ENCODE results near the gene P2RX1.

P2RX1 gene

DNA sequence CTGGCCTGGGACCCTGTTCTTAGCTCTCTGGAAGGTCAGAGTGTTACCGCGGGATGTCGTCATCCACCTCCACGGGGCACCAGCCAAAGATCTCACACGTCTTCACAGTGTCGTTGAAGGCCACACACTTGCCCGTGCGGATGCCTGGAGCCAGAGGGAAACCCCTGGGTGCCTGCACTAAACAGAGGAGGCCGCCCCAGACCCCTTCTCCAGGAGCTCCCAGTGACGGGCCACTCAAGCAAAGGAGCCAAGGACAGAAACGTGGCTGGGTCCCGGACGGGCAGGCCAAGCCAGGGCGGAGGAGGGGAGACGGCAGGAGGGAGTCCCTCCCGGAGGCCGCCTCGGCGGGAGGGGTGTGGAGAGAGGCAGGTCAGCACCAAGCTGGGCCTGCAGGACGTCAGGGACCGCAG, 12.4 kb downstream of the P2RX1 start:
- ATAC-seq (replicated peaks; ENCODE audit: extremely low read depth, poor library complexity, severe bottlenecking) (no peak), DNase-seq (ENCODE audit: low spot score in 2 of 2) (no peak)
- Mint-ChIP-seq H3K27ac (ENCODE audit: low read depth) (no peak overlapping the region), H3K4me3 (no peak overlapping the region), H3K9me3 (no peaks in the 10 kb centered on the region), H3K27me3 (peaks cover 9% of the 10 kb centered on the region), H3K4me1 (no peaks in the 10 kb centered on the region), H3K36me3 (ENCODE audit: insufficient read depth) (peaks cover 3% of the 10 kb centered on the region)

DNA sequence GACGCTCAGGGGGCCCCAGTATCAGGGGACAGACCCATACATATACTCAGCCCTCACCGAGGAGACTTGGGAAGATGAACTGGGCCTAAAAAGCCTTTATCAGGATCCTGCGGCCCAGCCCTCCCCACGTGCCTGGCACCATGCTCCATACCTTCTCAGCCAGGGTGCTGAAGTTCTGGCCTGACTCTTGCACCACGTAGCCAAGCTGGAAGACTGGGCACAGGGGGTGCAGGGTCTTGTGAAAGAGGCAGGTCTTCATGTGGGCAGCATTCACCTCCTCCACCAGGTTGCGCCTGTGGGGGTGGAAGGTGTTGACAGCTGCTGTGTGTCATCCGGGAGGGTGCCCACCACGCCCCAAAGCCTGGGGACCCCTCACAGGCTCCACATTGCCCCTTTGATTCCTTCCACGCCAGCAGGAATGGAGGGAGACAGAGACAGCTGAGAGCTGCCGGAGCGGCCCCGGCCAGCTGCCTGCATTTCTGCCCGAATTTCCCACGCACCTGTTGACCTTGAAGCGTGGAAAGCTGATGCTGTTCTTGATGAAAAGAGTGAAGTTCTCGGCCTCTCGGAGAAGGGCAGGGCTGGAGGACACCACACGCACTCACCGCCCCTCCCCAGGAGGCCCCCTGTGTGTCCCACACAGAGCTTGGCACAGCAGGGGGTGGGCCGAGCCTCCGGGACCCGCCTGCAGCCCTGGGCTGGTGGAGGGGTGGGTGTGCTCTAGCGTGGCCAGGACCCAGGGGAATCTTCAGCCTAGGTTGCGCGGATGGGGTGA, 13.0 kb downstream of the P2RX1 start:
- Mint-ChIP-seq H3K4me1 (no peaks in the 10 kb centered on the region), H3K36me3 (ENCODE audit: insufficient read depth) (peaks cover 3% of the 10 kb centered on the region), H3K27ac (ENCODE audit: low read depth) (no peak overlapping the region), H3K27me3 (peaks cover 9% of the 10 kb centered on the region), H3K9me3 (no peaks in the 10 kb centered on the region), H3K4me3 (no peak overlapping the region)
- no peak for ATAC-seq (replicated peaks; ENCODE audit: extremely low read depth, poor library complexity, severe bottlenecking)
- no peak for DNase-seq (ENCODE audit: low spot score in 2 of 2)

DNA sequence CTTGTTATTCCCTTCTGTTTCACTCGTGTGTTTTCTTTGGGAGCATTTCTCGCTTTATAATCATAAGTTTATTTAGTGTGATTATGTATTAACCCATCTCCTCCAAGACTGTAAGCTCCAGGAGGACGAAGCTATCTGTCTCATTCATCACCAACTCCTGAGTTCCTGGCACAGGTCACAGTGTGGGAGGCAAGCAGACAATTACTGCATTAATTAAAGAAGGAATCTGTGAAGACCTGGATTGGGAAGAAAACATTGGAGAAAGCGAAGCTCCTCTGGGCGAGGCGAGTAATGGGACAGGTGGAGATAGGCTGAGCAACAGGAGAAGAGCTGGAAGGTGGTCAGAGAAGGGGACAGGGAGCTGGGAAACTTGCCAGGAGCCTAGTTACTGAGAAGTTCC, 15.6 kb downstream of the P2RX1 start:
- Mint-ChIP-seq H3K9me3 (no peaks in the 10 kb centered on the region), H3K4me3 (no peak overlapping the region), H3K27ac (ENCODE audit: low read depth) (no peak overlapping the region), H3K27me3 (peaks cover 9% of the 10 kb centered on the region), H3K4me1 (no peaks in the 10 kb centered on the region), H3K36me3 (ENCODE audit: insufficient read depth) (no peaks in the 10 kb centered on the region)
- DNase-seq (ENCODE audit: low spot score in 2 of 2) (no peak), ATAC-seq (replicated peaks; ENCODE audit: extremely low read depth, poor library complexity, severe bottlenecking) (no peak)

DNA sequence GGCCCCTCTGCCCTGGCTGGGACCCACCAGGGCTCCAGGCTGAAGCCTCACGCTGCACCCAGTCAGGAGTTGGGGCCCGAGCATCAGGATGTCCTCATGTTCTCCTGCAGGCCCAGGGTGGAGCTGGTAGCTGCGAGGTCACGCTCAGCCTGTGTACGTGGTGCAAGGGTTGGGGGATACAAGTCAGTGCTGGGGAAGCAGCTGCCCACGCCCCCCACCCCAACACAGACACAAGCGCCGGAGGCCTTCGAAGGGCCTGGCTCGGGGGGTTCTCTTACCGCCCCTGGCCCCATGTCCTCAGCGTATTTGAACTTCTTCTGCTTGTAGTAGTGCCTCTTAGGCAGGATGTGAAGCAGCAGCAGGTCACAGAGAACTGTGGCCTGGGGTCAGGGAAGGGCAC, 18.5 kb downstream of the P2RX1 start:
- Mint-ChIP-seq H3K36me3 (ENCODE audit: insufficient read depth) (peaks cover 5% of the 10 kb centered on the region), H3K27ac (ENCODE audit: low read depth) (no peak overlapping the region), H3K27me3 (peaks cover 9% of the 10 kb centered on the region), H3K4me1 (peaks cover 9% of the 10 kb centered on the region), H3K9me3 (no peaks in the 10 kb centered on the region), H3K4me3 (no peak overlapping the region)
- DNase-seq (ENCODE audit: low spot score in 2 of 2) (no peak), ATAC-seq (replicated peaks; ENCODE audit: extremely low read depth, poor library complexity, severe bottlenecking) (no peak)

DNA sequence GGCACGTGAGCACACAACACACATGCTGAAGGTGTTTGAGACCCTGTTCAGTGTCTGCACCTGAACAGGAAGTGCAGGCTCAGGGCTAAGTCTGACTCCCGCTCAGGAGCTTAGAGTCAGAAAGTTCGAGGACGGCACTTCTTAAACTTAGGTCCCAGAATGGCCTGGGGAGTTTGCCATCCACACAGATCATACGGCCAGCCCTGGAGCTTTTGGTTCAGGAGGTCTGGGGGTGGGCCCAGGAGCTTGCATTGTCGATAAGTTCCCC, 19.4 kb downstream of the P2RX1 start:
- Mint-ChIP-seq H3K4me3 (no peak overlapping the region), H3K27me3 (peaks cover 9% of the 10 kb centered on the region), H3K4me1 (peaks cover 14% of the 10 kb centered on the region), H3K27ac (ENCODE audit: low read depth) (no peak overlapping the region), H3K36me3 (ENCODE audit: insufficient read depth) (peaks cover 6% of the 10 kb centered on the region), H3K9me3 (no peaks in the 10 kb centered on the region)
- ATAC-seq (replicated peaks; ENCODE audit: extremely low read depth, poor library complexity, severe bottlenecking) (no peak), DNase-seq (ENCODE audit: low spot score in 2 of 2) (no peak)

DNA sequence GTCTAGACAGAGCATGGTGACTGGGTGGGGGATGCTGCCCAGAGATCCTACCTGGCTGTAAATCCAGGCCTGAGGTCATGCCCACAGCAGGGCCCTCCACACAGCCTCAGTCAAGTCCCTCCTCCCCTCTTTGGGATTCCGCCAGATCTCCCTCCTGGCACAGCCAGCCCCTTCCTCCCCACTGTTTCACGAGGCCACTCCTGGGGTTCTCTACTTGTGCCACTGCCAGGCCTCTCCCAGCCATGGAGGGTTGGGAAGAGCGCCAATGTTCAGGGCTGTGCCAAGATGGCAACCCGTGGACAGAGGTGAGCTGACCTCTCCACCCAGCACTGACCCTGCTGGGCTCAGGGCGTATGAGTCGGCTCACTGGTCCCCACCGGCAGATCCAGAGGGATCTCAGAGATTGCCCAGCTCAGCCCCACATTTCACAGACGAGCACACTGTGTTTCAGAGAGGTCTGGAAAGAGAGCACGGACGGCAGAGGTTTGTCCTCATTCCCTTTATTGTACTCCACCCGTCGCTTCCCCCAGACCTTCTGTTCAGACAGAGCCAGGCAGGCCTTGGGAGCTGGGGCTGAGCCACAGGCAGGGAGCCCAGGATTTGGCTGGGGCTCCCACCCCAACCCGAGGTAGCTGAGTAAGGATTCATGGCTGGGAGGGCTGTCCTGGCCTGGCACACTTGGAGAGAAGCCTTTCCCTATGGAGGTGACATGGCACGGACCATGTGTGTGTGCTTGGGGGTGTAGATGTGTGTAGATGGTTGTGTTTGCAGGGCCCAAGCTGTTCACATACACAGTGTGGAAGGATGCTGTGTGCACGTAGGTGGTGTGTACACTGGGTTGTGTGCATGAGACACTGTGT, 19.9 kb downstream of the P2RX1 start:
- Mint-ChIP-seq H3K4me3 (no peak overlapping the region), H3K4me1 (peaks cover 19% of the 10 kb centered on the region), H3K27me3 (peaks cover 9% of the 10 kb centered on the region), H3K36me3 (ENCODE audit: insufficient read depth) (peaks cover 6% of the 10 kb centered on the region), H3K27ac (ENCODE audit: low read depth) (no peak overlapping the region), H3K9me3 (no peaks in the 10 kb centered on the region)
- DNase-seq (ENCODE audit: low spot score in 2 of 2): no peak
- ATAC-seq (replicated peaks; ENCODE audit: extremely low read depth, poor library complexity, severe bottlenecking): no peak

DNA sequence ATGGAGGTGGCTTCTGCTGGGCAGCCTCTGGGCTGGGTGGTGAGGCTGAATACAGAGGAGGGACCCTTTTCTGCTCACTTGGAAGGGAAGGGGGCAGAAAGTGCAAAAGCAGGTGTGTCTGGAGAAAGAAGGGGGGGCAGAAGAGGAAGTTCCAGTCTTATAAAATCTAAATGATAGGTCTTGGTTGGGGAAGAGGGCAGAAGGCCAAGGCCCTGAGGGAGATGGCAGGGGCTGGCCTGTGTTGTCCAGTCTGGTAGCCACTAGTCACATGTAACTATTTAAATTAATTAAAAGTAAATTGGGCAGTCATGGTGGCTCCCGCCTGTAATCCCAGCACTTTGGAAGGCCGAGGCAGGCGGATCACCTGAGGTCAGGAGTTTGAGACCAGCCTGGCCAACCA, 20.9 kb downstream of the P2RX1 start:
- H3K27ac Mint-ChIP-seq (ENCODE audit: low read depth): no peak overlapping the region
- peaks cover 23% of the 10 kb centered on the region for H3K4me1 Mint-ChIP-seq

DNA sequence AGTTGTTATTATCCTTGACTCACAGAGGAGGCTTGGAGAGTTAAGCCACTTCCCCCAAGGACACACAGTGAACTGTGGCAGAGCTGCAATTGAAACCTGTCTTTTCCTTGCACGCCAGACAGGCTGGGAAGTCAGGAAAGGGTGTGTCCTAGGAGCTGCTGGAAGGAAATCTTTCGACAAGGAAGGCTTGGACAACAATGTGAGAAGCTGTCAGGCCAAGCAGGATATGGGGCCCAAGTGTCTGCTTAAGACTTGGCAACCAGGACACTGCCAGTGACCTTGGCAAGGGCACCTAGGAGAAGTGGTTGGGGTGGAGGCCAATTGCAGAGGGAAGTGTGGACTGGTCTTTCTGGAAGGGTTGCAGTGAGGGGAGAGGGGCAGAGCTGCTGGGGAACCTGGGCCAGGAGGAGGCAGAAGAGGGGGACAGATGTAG, 21.3 kb downstream of the P2RX1 start:
- peaks cover 6% of the 10 kb centered on the region for H3K36me3 Mint-ChIP-seq (ENCODE audit: insufficient read depth)
- no peaks in the 10 kb centered on the region for H3K9me3 Mint-ChIP-seq

More for the DNA sequence above, 20.9 kb downstream of the P2RX1 start:
- Mint-ChIP-seq H3K4me3 (no peak overlapping the region), H3K9me3 (no peaks in the 10 kb centered on the region), H3K27me3 (peaks cover 1% of the 10 kb centered on the region), H3K36me3 (ENCODE audit: insufficient read depth) (peaks cover 6% of the 10 kb centered on the region)
- DNase-seq (ENCODE audit: low spot score in 2 of 2): no peak
- no peak for ATAC-seq (replicated peaks; ENCODE audit: extremely low read depth, poor library complexity, severe bottlenecking)

DNA sequence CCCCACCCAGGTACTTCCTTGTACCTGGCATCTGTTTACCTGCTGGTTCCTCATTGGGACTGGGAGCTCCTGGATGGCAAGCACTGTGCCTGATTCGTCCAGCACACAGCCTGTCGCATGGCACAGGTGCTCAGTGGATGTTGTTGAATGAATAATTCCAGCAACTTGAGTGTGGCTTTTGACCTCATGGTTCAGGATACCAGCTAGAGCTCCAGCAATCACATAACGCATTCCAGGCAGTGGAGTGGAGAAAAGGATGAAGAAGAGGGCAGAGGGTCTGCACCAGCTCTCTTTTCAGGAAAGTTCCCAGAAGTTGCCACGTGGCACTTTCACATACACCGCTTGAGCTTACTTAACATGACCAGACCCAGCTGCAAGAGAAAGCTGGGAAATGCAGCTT, 22.1 kb downstream of the P2RX1 start:
- no peaks in the 10 kb centered on the region for H3K27me3 Mint-ChIP-seq
- no peaks in the 10 kb centered on the region for H3K9me3 Mint-ChIP-seq
- peak overlapping the region; percentile 81 for H3K4me3 Mint-ChIP-seq
- H3K27ac Mint-ChIP-seq (ENCODE audit: low read depth): peak overlapping the region; percentile 86
- peaks cover 23% of the 10 kb centered on the region for H3K4me1 Mint-ChIP-seq
- peaks cover 6% of the 10 kb centered on the region for H3K36me3 Mint-ChIP-seq (ENCODE audit: insufficient read depth)
- no peak for DNase-seq (ENCODE audit: low spot score in 2 of 2)
- no peak for ATAC-seq (replicated peaks; ENCODE audit: extremely low read depth, poor library complexity, severe bottlenecking)

More for the DNA sequence above, 21.3 kb downstream of the P2RX1 start:
- no peak overlapping the region for H3K27ac Mint-ChIP-seq (ENCODE audit: low read depth)
- no peaks in the 10 kb centered on the region for H3K27me3 Mint-ChIP-seq
- ATAC-seq (replicated peaks; ENCODE audit: extremely low read depth, poor library complexity, severe bottlenecking) (no peak), DNase-seq (ENCODE audit: low spot score in 2 of 2) (no peak)
- H3K4me1 Mint-ChIP-seq: peaks cover 23% of the 10 kb centered on the region
- no peak overlapping the region for H3K4me3 Mint-ChIP-seq

DNA sequence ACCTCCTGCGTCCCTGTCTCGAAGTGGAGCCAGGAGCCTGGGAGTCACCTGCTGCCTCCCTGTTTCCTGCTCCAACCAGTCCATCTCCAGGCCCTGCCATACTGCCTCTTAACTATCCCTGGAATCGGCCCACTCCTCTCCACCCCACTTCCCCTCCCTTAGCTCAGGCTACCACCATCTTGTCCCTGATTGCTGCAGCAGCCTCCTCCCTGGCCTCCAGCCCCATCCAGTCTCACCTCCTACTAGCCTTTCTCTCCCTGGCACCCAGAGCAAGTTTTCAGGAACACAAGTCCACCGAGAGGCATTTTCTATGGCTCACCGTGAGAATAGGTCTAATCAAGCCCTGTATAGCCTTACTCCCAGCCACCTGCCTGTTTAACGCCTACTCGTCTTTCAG, 22.5 kb downstream of the P2RX1 start:
- H3K9me3 Mint-ChIP-seq: no peaks in the 10 kb centered on the region
- H3K36me3 Mint-ChIP-seq (ENCODE audit: insufficient read depth): peaks cover 6% of the 10 kb centered on the region
- H3K27me3 Mint-ChIP-seq: no peaks in the 10 kb centered on the region
- ATAC-seq (replicated peaks; ENCODE audit: extremely low read depth, poor library complexity, severe bottlenecking) (no peak), DNase-seq (ENCODE audit: low spot score in 2 of 2) (no peak)
- H3K4me3 Mint-ChIP-seq: peak overlapping the region; percentile 81
- peaks cover 23% of the 10 kb centered on the region for H3K4me1 Mint-ChIP-seq
- H3K27ac Mint-ChIP-seq (ENCODE audit: low read depth): peak overlapping the region; percentile 86

DNA sequence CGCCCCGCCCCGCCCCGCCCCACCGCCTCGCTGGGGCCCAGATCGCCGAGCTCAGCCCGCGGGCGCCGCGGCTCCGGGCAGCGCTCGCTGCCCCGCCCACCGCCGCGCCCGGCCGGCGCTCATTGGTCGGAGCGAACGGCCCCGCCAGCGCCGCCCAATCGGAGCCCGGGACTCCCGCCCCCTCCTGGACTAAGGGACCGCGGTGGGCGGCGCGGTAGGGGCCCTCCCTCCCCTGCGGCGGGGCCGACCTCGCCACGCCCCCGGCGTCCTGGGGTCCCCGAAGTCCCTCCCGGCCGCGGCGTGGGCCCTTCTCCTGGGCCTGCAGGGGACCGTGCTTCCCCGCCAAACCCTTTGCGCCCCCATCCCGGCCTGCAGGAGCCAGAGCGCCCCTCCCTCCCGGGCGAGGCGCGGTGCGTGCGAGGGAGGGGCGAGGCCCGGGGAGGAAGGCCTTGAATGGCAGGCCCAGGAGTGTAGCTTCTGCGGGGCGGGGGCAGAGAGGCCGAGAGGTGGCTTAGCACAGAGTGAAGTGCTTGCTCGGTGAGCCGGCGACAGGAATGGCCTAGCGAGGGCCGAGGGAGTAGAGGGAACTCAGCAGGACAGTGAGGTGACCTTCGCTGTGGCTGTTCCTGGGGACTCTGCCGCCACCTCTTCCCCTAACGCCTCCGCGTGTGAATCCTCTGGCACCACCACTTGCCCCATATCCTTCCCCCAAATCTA, 23.1 kb downstream of the P2RX1 start, which contains the start of gene CAMKK1:
CAMKK1 (minus strand) TSS at position 51 of the 717 bp plus-strand sequence. CDS start 7,366 bp downstream, outside the sequence.
- ATAC-seq (replicated peaks; ENCODE audit: extremely low read depth, poor library complexity, severe bottlenecking) (peak; percentile 79), DNase-seq (ENCODE audit: low spot score in 2 of 2) (peak; percentile 71 to 74)
- H3K27me3 Mint-ChIP-seq: no peaks in the 10 kb centered on the region
- no peaks in the 10 kb centered on the region for H3K9me3 Mint-ChIP-seq
- peak within 1 kb of the TSS; percentile 81 for H3K4me3 Mint-ChIP-seq
- H3K27ac Mint-ChIP-seq (ENCODE audit: low read depth): peak within 1 kb of the TSS; percentile 86
- peaks cover 25% of the 10 kb centered on the region for H3K4me1 Mint-ChIP-seq
- peaks cover 9% of the 10 kb centered on the region for H3K36me3 Mint-ChIP-seq (ENCODE audit: insufficient read depth)

DNA sequence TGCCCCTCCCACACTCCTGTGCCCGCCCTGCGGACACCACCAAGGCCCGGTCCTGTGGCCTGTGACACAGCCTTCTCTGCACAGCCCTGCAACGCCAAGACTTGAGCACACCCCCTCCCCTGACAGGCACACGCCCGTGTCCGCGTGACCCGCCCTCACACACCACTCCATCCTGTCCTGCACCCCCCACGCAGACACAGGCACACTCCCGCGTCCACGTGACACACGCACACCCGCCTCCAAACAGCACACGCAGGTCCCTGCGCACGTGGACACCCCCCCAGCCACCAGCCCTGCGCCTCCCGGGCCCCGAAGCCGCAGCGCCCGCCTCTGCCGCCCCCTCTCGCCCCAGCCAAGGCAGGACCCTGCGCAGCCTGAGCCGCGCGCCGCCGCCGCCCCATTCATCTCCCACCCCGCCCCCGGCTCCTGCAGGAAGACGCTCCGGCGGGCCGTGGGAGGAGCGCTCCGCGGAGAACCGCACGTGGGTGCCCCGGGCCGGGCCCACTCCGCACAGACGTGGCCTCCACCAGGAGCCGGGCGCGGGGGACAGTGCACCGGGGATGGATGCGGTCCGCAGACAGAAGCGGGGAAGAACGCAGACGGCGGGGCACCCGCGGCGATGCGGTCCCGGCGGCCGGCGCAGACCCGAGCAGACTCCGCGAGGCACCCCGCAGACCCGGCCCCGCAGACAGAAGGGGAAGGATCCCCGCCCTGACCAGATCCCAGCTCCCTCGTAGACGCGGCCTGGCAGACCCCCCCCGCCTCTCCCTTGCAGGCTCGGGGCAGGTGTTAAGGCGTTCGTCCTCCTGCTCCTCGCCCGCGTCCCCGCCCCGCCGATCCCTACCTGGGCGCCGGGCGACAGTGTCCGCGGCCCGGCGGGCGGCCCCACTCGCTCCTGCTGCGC, 23.9 kb downstream of the P2RX1 start:
- Mint-ChIP-seq H3K9me3 (no peaks in the 10 kb centered on the region), H3K4me1 (peaks cover 33% of the 10 kb centered on the region), H3K4me3 (peak overlapping the region; percentile 81), H3K36me3 (ENCODE audit: insufficient read depth) (peaks cover 9% of the 10 kb centered on the region), H3K27me3 (no peaks in the 10 kb centered on the region), H3K27ac (ENCODE audit: low read depth) (peak overlapping the region; percentile 27)
- DNase-seq (ENCODE audit: low spot score in 2 of 2) (peak; percentile 64 to 74), ATAC-seq (replicated peaks; ENCODE audit: extremely low read depth, poor library complexity, severe bottlenecking) (peak; percentile 77)
